Gastrocnemius medialis (tissue), 4 donors: Measurements from ENCODE around the gene PCDH9.

ENCODE experiments used
- CTCF ChIP-seq, 5 experiments: fragments of 450-650 bp in 3 of 5; fragments of 200-600 bp in 2 of 5; sonication (generic) in 2 of 5; IDR thresholded peaks in 4 of 5; conservative IDR thresholded peaks in 1 of 5; 1 replicate in 4 of 5; 2 replicates in 1 of 5; pipeline ENCODE4 v1.5.1; 2016 to 2019; ENCODE audit warnings: antibody characterized with exemption in 5 of 5, mild to moderate bottlenecking in 3 of 5, moderate library complexity in 3 of 5
- POLR2A ChIP-seq, 2 donors: fragments of 450-650 bp; IDR thresholded peaks; one replicate each; pipeline ENCODE4 v1.6.1; 2017; ENCODE audit warnings: antibody characterized with exemption in 2 of 2, mild to moderate bottlenecking in 2 of 2, moderate library complexity in 2 of 2

- TF ChIP-seq POLR2A (IDR thresholded peaks at IDR 0.05) (no peak), CTCF (IDR thresholded peaks at IDR 0.05 in 4 of 5, conservative IDR thresholded peaks at IDR 0.05 in 1 of 5) (no peak)
These were observed 6.4 kb downstream of the PCDH9 start for GRCh38 chr13:67223742-67224141.
